ENCODE results near the gene SLC11A1.
A peak's percentile ranks its signal among the peaks of the same experiment; 100 is the strongest.

Gene SLC11A1

GRCh38 chr2:218393750-218394290 lies 11.7 kb downstream of the SLC11A1 start:
- DNase-seq (ENCODE audit: low read depth in 2 of 2) = no peak

DNA sequence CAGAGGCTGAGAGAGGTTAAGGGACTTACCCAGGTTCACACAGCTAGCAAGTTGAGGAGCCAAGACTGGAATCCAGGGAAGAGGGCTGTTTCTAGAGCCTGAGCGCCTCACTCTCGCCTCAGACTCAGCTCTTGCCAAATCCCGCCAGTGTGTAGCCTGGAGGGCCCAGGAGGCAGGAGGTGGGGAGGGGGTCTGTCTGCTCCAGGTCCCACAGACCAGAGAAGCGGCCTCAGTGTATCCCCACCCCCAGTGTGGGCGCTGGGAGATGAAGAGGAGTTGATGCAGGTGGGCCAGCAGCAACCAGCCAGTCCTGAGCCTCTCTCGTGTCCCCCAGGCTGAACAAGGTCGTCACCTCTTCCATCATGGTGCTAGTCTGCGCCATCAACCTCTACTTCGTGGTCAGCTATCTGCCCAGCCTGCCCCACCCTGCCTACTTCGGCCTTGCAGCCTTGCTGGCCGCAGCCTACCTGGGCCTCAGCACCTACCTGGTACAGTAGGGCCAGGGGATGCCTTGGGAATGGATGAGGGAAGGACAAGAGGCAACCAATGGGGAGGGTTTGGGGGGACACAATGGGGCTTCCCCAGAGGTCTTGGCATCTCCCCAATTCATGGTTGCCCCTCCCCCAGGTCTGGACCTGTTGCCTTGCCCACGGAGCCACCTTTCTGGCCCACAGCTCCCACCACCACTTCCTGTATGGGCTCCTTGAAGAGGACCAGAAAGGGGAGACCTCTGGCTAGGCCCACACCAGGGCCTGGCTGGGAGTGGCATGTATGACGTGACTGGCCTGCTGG lies 12.4 kb downstream of the SLC11A1 start:
- DNase-seq (ENCODE audit: low read depth in 2 of 2) = no peak

DNA sequence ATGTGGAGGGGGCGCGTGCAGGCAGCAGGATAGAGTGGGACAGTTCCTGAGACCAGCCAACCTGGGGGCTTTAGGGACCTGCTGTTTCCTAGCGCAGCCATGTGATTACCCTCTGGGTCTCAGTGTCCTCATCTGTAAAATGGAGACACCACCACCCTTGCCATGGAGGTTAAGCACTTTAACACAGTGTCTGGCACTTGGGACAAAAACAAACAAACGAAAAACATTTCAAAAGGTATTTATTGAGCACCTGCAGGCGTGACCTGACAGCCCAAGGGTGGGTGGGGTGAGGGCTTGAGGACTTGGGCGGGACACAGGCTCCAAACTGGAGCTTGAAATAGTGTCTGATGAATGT lies 13.0 kb downstream of the SLC11A1 start:
- DNase-seq (ENCODE audit: low read depth in 2 of 2) = no peak

- no peak for DNase-seq (ENCODE audit: low read depth in 2 of 2)
Measured at GRCh38 chr2:218395456-218395825, 13.4 kb downstream of the SLC11A1 start.

- DNase-seq (ENCODE audit: low read depth in 2 of 2) = peak; percentile 96
Measured at GRCh38 chr2:218395826-218396687, 14.0 kb downstream of the SLC11A1 start.

DNA sequence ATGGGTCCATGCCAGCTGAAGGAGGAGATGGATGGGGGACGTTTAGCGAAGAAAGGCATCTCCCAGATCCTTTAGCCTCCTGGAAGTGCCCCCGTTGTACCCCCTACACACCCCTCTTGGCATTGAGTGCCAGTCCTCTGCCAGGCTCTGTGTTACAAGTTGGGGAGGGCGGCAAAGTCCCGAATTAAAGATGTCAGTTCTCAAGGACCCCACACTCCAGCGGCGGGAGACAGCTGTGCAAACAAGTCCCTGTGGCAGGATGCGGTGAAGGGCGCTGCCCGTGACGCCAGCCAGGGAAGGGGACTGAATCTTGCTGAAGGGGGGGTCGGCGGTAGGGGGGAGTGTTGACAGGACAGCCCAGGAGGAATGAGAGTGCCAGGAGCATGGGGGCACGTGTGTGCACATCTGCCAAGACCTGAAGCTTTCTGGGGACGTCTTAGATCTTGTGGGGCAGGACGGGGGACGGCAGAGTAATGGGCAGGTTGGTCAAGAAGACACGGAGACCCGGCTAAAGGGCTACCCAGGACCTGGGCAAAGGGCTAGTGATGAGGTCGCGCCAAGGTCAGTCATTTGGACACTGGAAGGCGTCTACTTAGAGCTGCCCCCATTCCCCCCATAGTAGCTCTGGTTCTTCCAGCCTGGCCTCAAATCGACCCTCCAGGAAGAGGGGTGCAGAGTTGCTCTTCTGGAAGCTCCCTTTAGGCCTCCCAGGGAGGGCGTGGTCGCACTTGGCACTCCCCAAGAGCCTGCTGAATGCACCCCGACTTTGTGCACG lies 14.8 kb downstream of the SLC11A1 start:
- peak in 1 of 2 experiments; percentile 20 for DNase-seq (ENCODE audit: low read depth in 2 of 2)

GRCh38 chr2:218397463-218397819 lies 15.4 kb downstream of the SLC11A1 start:
- no peak for DNase-seq (ENCODE audit: low read depth in 2 of 2)

DNA sequence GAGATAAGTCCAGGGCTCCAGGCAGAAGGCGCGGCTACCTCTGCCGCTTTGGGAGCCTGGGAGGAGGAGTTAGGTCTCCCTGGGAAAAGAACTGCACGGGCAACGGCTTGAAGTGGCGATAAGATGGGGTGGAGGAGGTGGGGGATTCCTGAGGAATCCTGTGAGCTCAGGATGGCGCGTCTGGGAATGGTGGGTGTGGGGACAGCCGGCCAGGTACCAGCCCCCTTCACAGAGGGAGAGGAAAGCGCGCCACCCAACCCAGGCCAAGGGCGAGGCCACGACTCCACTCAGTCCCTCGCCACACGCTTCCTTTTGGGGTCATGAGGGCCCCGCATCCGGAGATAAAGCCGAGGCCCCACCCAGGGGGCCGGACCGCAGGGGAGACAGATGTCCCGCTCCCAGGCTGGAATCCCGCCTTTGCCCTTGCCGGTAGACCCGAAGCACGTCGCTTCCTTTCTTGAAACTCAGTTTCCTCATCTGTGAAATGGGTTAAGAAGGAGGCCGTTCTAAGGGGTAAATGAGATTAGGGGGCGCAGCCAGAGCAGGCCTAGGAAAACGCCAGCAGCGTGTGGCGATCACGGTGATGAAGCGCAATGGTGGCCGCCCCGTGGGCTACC lies 15.9 kb downstream of the SLC11A1 start:
- peak; percentile 52 to 56 for DNase-seq (ENCODE audit: low read depth in 2 of 2)

- peak; percentile 59 for DNase-seq (ENCODE audit: low read depth in 2 of 2)
Measured at GRCh38 chr2:218398437-218399390, 16.6 kb downstream of the SLC11A1 start.

- DNase-seq (ENCODE audit: low read depth in 2 of 2) = peak; percentile 95 to 96
Measured at GRCh38 chr2:218399391-218400166, 17.5 kb downstream of the SLC11A1 start, which contains the start of gene CTDSP1. Gene CTDSP1 (plus strand): TSS chr2:218399868. CDS start chr2:218400091, 223 bp downstream.

DNA sequence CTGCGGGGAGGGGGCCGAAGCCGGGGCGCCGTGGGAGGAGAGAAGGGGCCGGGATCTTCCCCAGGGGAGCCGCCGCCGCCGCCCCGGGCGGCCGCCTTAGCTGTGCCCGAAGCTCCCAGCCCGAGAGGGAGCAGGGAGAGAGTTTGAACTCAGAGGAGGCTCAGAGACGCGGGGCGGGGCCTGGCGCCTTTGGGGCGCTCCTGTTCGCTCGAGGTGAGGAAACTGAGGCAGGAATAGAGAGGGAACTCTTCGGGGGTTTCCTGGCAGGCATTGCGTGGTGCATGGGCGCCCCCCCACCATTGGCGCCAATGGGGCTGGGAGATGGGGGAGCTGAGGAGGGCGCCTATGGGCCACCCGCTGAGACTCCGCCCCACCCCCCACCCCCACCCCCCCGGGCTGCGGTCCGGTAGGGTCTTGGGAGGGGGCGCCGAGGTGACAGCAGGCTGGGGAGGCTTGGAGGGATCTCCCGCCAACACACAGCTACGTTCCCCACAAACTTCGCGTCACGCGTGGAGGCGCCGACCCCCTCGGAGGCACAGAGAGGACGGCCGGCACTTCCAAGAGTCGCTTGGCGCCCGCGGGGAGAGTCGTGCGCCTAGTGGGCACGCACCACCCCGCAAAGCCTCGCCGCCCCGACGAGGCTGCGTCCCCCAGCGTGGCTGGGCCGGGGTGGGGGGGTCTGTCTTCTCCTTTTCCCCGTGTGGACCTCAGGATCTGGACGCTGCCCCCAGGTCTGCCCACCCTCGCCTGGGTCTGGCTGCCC lies 18.3 kb downstream of the SLC11A1 start:
- DNase-seq (ENCODE audit: low read depth in 2 of 2) = no peak

- no peak for DNase-seq (ENCODE audit: low read depth in 2 of 2)
Measured at GRCh38 chr2:218400930-218401881, 19.1 kb downstream of the SLC11A1 start.

DNA sequence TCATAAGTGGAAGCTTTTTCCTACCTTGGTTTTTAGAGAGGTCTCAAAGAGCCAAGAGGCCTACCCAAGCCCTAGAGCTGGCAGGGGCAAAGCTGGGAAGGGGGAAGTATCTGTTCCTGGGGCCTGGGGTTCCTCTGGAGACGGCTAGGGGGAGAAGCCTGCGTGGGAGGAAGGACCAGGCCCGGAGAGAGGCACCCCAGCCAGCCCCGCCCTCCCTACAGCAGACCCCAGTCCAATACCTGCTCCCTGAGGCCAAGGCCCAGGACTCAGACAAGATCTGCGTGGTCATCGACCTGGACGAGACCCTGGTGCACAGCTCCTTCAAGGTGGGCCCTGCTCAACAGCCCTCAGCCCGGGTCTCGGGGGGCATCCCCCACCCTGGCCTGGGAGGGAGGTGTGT lies 19.8 kb downstream of the SLC11A1 start:
- DNase-seq (ENCODE audit: low read depth in 2 of 2) = no peak

DNA sequence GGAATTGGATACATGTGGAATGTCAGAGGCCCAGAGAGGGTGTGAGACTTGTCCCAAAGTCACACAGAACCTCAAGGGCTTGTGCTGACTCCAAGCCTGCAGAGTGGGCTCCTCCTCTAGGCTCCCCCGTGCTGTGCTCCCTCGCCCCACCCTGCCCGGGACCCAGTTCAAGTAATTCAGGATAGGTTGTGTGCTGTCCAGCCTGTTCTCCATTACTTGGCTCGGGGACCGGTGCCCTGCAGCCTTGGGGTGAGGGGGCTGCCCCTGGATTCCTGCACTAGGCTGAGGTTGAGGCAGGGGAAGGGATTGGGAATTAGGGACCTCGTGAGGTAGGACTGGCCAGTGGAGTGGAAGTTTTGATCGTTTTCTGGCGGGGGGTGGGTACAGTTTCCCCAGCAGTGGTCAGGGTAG lies 20.4 kb downstream of the SLC11A1 start:
- no peak for DNase-seq (ENCODE audit: low read depth in 2 of 2)

- no peak for DNase-seq (ENCODE audit: low read depth in 2 of 2)
Measured at GRCh38 chr2:218402911-218403411, 20.9 kb downstream of the SLC11A1 start.

GRCh38 chr2:218403810-218404209 lies 21.7 kb downstream of the SLC11A1 start:
- no peak for DNase-seq (ENCODE audit: low read depth in 2 of 2)

DNA sequence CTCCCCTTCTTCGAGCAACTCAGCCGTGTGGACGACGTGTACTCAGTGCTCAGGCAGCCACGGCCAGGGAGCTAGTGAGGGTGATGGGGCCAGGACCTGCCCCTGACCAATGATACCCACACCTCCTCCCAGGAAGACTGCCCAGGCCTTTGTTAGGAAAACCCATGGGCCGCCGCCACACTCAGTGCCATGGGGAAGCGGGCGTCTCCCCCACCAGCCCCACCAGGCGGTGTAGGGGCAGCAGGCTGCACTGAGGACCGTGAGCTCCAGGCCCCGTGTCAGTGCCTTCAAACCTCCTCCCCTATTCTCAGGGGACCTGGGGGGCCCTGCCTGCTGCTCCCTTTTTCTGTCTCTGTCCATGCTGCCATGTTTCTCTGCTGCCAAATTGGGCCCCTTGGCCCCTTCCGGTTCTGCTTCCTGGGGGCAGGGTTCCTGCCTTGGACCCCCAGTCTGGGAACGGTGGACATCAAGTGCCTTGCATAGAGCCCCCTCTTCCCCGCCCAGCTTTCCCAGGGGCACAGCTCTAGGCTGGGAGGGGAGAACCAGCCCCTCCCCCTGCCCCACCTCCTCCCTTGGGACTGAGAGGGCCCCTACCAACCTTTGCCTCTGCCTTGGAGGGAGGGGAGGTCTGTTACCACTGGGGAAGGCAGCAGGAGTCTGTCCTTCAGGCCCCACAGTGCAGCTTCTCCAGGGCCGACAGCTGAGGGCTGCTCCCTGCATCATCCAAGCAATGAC lies 22.4 kb downstream of the SLC11A1 start:
- DNase-seq (ENCODE audit: low read depth in 2 of 2) = no peak

Data from fibroblast of skin of left quadriceps (primary cell).